HG03097 (cell line): ENCODE results near the gene TMEM86B.

Source experiments
- ATAC-seq: cut with Tn5 transposase; IDR thresholded peaks from one replicate; pipeline ENCODE4 v1.9.1; 2021; ENCODE audit not compliant: unreplicated experiment, low FRiP score

TMEM86B gene

DNA sequence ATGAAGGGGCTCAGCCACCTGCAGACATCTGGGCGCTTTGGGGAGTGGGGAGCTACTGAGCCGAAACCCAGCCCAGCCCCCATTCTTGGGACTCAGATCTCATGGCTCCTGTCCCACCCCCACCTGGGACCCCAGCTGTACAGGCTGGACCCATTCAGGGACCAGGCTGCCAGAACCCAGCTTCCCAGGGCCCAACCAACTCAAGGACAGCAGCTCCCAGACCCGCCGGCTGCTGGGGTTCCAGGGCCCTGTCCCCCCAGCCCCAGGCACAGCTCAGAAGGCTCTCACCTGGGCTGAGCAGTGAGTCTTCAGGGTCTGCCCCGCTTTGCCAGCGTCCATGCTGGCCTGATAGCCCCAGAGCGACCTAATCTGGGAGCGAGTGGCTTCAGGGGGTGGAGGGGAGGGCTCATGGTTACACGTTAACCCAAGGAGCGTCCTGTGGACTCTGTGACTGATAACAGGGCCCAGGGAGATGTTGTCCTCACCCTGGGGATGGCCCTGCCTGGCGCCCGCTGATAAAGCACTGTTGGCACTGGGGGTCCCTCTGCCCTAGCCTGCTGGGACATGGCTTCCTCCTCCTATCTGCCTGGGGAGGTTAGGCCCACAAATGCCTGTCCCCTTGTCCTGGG lies at the start of gene TMEM86B:
Gene TMEM86B, minus strand, starts transcription at position 361 of the 629 bp plus-strand sequence. Its CDS starts 22 bp downstream, at position 339.
- no peak for ATAC-seq

GRCh38 chr19:55277494-55277893 lies 48.9 kb upstream of the TMEM86B start:
- ATAC-seq, result no peak

GRCh38 chr19:55276720-55277430 lies 48.3 kb upstream of the TMEM86B start:
- ATAC-seq, result no peak

DNA sequence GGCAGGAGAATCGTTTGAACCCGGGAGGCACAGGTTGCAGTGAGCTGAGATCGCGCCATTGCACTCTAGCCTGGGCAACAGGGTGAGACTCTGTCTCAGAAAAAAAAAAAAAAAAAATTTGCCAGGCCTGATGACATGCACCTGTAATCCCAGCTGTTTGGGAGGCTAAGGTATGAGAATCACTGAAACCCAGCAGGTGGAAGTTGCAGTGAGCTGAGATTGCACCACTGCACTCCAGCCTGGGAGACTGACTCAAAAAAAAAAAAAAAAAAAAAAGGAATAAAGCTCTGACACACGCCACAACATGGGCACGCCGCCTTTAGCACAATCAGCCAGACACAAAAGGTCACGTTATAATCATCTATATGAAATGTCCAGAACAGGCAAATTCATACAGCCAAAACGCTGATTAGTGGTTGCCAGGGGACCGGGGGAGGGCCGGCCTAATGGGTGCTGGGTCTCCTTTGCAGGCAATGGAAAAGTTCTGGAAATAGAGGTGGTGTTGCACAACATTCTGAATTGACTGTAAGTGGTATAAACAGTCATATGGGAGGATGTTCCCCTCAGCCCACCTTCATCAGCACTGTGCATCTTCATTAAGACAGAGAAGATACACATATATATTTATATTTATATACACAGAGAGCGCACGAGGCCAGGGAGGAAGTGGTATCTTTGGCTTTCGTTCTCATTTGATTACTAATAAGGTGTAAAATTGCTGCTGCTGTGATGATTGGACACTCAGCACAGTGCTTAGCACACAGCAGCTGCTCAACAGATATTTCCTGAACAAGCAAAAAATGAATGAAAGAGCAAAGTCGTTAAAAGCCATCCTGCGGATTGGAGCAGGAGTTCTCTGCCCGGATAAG lies 47.5 kb upstream of the TMEM86B start:
- ATAC-seq, result no peak

- ATAC-seq, result no peak
Measured at GRCh38 chr19:55273978-55274707, 45.6 kb upstream of the TMEM86B start.

DNA sequence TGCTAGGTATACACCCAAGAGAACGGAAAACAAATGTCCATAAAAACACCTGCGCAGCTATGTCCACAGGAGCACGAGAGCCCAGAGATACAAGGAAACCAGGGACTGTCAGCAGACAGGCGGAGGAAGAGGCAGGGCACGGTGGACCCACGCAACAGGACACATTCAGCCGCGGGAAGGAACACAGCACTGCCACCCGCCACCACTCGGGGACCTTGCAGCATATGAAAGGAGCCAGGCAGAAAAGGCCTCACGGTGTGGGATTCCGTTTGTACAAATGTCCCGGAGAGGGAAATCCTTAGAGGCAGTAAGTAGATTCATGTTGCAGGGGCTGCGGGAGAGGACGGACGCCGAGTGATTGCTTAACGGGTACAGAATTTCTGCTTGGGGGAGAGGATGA lies 43.6 kb upstream of the TMEM86B start:
- ATAC-seq, result no peak

- ATAC-seq, result no peak
Measured at GRCh38 chr19:55270172-55270942, 41.8 kb upstream of the TMEM86B start.

DNA sequence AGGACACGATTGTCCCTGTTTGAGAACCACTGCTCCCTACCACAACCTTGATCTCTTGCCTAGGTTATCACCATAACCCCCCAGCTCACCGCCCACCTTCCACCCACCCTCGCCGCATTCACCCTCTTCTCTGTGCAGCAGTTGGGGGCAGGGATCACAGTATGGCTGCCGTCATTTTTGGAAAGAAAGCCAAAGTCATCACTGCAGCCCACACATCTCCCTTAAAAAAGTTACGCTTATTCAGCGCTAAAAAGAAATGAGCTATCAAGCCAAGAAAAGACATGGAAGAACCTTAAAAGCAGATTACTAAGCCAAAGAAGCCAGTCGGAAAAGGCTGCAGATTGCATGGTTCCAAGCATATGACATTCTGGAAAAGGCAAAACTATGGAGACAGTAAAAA lies 40.7 kb upstream of the TMEM86B start:
- ATAC-seq, result no peak

DNA sequence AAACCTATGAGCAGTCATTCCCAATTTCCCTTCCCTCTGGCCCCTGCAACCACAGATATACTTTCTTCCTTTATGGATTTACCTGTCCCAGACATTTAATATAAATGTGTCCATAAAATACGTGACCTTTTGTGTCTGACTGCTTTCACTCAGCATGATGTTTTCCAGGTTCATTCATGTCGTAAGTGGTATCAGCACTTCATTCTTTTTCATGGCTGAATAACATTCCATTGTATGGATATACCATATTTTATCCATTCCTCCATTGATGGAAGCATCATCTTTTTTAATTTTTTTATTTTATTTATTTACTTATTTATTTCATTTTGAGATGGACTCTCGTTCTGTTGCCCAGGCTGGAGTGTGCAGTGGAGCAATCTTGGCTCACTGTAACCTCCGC lies 38.3 kb upstream of the TMEM86B start:
- ATAC-seq, result no peak

DNA sequence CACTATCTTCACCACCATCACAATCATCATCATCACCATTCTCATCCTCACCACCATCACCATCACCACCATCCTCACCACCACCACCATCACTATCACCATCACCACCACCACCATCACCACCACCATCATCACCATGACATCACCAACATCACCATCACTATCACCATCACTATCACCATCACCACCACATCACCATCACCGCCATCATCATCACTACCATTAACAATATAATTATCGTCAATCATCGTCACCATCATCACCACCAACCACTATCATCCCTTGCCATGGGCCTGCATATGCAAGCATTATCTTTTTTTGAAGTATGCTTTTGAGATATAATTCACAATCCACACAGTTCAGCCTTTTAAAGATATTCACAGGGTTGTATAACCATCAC lies 37.8 kb upstream of the TMEM86B start:
- ATAC-seq, result no peak

DNA sequence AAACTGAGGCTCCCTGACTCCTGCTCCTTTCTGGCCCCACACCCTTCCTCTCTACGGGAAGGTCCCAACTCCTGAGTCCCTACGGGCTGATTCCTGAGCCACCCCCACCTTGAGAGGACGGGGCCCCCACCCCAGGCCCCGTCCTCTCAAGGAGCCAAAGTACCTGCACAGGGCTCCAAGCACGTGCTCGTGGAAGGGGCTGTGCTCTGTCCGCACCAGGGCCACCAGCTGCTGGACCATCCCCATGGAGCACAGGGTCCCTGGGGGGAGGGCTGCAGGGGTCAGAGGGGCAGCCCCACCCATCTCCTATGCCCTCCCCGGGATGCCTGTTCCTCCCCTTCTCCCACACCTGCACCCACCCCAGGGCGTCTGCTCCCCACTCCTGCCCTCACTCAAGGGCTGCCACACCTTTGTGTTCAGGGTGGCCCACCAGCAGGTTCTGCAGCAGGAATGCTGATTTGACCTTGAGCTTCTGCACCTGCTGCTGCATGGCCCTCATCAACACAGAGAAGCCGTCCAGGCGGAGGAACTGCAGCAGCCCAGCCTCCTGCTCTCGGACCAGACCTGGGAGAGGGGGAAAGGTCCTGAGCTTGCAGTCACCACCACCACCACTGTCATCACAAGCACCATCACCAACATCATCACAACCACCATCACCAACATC lies 37.3 kb upstream of the TMEM86B start:
- ATAC-seq, result no peak

DNA sequence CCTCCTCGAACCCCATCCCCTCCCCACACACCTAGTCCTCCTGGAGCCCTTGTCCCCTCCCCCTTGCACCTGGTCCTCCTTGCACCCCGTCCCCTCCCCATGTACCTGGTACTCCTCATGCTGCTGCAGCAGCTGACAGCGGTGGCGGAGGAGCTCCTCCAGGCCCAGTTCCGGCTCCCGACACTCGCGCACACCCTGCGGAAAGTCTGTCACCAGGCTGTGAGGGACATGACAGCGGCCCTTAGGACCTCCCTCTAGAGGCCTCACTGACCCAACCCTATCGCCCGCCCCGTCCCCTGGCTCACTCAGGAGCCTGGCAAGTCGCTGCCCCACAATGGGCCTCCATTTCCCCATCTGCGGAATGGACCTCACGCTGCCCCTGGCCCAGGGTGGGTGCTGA lies 36.6 kb upstream of the TMEM86B start:
- no peak for ATAC-seq

DNA sequence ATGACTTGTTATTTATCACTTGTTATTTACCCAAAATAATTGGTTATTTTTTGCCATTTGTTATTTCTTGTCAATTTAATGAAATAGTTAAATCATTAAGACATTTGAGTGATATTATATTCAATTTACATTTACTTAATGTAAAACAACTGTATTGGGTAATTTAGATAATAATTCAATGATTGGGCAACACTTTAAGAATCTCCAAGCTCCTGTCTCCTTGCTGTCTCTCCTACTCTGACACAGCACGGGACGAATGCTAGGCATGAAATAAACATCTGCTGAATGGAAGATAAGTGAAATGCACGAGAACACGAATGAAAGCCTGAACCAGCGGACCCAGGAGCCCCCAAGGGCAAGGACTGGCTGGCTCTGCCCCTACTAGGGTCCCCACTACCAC lies 36.0 kb upstream of the TMEM86B start:
- ATAC-seq, result no peak

GRCh38 chr19:55262359-55262758 lies 33.8 kb upstream of the TMEM86B start:
- ATAC-seq, result no peak

- no peak for ATAC-seq
Measured at GRCh38 chr19:55261671-55262126, 33.1 kb upstream of the TMEM86B start.

DNA sequence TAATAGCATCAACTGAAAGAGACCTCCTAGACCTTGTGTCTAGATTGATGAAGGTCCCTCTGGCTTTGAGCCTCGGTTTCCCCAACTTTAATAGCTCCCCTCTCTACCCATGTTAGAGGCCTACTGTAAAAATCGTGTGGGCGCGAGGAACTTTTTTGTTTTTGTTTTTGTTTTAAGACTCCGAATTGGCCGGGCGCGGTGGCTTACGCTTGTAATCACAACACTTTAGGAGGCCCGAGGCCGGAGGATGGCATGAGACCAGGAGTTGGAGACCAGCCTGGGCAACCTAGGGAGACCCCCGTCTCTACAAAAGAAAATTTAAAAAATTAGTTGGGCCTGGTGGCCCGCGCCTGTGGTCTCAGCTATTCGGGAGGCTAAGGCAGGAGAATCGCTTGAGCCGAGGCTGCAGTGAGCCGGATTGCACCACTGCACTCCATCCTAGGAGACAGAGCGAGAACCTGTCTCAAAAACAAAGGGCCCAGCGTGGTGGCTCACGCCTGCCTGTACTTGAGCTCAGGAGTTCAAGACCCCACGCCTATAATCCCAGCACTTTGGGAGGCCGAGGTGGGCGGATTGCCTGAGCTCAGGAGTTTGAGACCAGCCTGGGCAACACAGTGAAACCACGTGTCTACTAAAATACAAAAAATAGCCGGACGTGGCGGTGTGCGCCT lies 31.1 kb upstream of the TMEM86B start:
- ATAC-seq, result no peak

- peak; percentile 62 for ATAC-seq
Measured at GRCh38 chr19:55258828-55259539, 30.4 kb upstream of the TMEM86B start, which contains the start of gene PPP6R1. PPP6R1 (minus strand) TSS chr19:55259017; CDS start chr19:55247103, 11,914 bp downstream.

- ATAC-seq, result peak; percentile 5
Measured at GRCh38 chr19:55258476-55258827, 29.9 kb upstream of the TMEM86B start.
